ENCODE results near the gene KAZN.

KAZN gene

GRCh38 chr1:15117671-15118325, 519.3 kb downstream of the KAZN start:
- H3K27me3 ChIP-seq (ENCODE audit: control insufficient read depth, insufficient read depth, low read length), result no peaks in the 10 kb centered on the region
- peaks cover 2% of the 10 kb centered on the region for H3K4me1 ChIP-seq (ENCODE audit: control insufficient read depth, insufficient read depth, low read length)
- H3K4me3 ChIP-seq (ENCODE audit: low read depth, low read length), result no peak overlapping the region
- H3K36me3 ChIP-seq (ENCODE audit: control insufficient read depth, insufficient read depth, low read length), result no peaks in the 10 kb centered on the region
- no peaks in the 10 kb centered on the region for H3K9me3 ChIP-seq (ENCODE audit: control insufficient read depth, insufficient read depth, low read length)
- H3K9ac ChIP-seq (ENCODE audit: low read depth, low read length), result no peak overlapping the region

- Histone ChIP-seq H3K9ac (ENCODE audit: low read depth, low read length) (no peak overlapping the region), H3K36me3 (ENCODE audit: control insufficient read depth, insufficient read depth, low read length) (no peaks in the 10 kb centered on the region), H3K27me3 (ENCODE audit: control insufficient read depth, insufficient read depth, low read length) (no peaks in the 10 kb centered on the region), H3K4me3 (ENCODE audit: low read depth, low read length) (no peak overlapping the region), H3K9me3 (ENCODE audit: control insufficient read depth, insufficient read depth, low read length) (no peaks in the 10 kb centered on the region), H3K4me1 (ENCODE audit: control insufficient read depth, insufficient read depth, low read length) (peaks cover 2% of the 10 kb centered on the region)
Observed at GRCh38 chr1:15118579-15118978, 520.1 kb downstream of the KAZN start.

GRCh38 chr1:15120251-15120945, 521.9 kb downstream of the KAZN start:
- Histone ChIP-seq H3K27me3 (ENCODE audit: control insufficient read depth, insufficient read depth, low read length) (no peaks in the 10 kb centered on the region), H3K4me1 (ENCODE audit: control insufficient read depth, insufficient read depth, low read length) (peaks cover 2% of the 10 kb centered on the region), H3K4me3 (ENCODE audit: low read depth, low read length) (no peak overlapping the region), H3K9ac (ENCODE audit: low read depth, low read length) (no peak overlapping the region), H3K9me3 (ENCODE audit: control insufficient read depth, insufficient read depth, low read length) (no peaks in the 10 kb centered on the region), H3K36me3 (ENCODE audit: control insufficient read depth, insufficient read depth, low read length) (no peaks in the 10 kb centered on the region)

- Histone ChIP-seq H3K4me3 (ENCODE audit: low read depth, low read length) (no peak overlapping the region), H3K9me3 (ENCODE audit: control insufficient read depth, insufficient read depth, low read length) (no peaks in the 10 kb centered on the region), H3K9ac (ENCODE audit: low read depth, low read length) (no peak overlapping the region), H3K36me3 (ENCODE audit: control insufficient read depth, insufficient read depth, low read length) (no peaks in the 10 kb centered on the region), H3K4me1 (ENCODE audit: control insufficient read depth, insufficient read depth, low read length) (peaks cover 2% of the 10 kb centered on the region), H3K27me3 (ENCODE audit: control insufficient read depth, insufficient read depth, low read length) (no peaks in the 10 kb centered on the region)
Observed at GRCh38 chr1:15122331-15122730, 523.8 kb downstream of the KAZN start.

- Histone ChIP-seq H3K36me3 (ENCODE audit: control insufficient read depth, insufficient read depth, low read length) (no peaks in the 10 kb centered on the region), H3K4me1 (ENCODE audit: control insufficient read depth, insufficient read depth, low read length) (peaks cover 2% of the 10 kb centered on the region), H3K4me3 (ENCODE audit: low read depth, low read length) (no peak overlapping the region), H3K9ac (ENCODE audit: low read depth, low read length) (no peak overlapping the region), H3K9me3 (ENCODE audit: control insufficient read depth, insufficient read depth, low read length) (no peaks in the 10 kb centered on the region), H3K27me3 (ENCODE audit: control insufficient read depth, insufficient read depth, low read length) (no peaks in the 10 kb centered on the region)
Observed at GRCh38 chr1:15123270-15123669, 524.8 kb downstream of the KAZN start.

- Histone ChIP-seq H3K27me3 (ENCODE audit: control insufficient read depth, insufficient read depth, low read length) (no peaks in the 10 kb centered on the region), H3K4me3 (ENCODE audit: low read depth, low read length) (no peak overlapping the region), H3K9ac (ENCODE audit: low read depth, low read length) (no peak overlapping the region), H3K36me3 (ENCODE audit: control insufficient read depth, insufficient read depth, low read length) (no peaks in the 10 kb centered on the region), H3K4me1 (ENCODE audit: control insufficient read depth, insufficient read depth, low read length) (peaks cover 2% of the 10 kb centered on the region), H3K9me3 (ENCODE audit: control insufficient read depth, insufficient read depth, low read length) (no peaks in the 10 kb centered on the region)
Observed at GRCh38 chr1:15123925-15124324, 525.4 kb downstream of the KAZN start.

GRCh38 chr1:15124362-15125100, 526.0 kb downstream of the KAZN start:
- no peaks in the 10 kb centered on the region for H3K36me3 ChIP-seq (ENCODE audit: control insufficient read depth, insufficient read depth, low read length)
- no peak overlapping the region for H3K9ac ChIP-seq (ENCODE audit: low read depth, low read length)
- no peak overlapping the region for H3K4me3 ChIP-seq (ENCODE audit: low read depth, low read length)
- no peaks in the 10 kb centered on the region for H3K27me3 ChIP-seq (ENCODE audit: control insufficient read depth, insufficient read depth, low read length)
- no peaks in the 10 kb centered on the region for H3K9me3 ChIP-seq (ENCODE audit: control insufficient read depth, insufficient read depth, low read length)
- H3K4me1 ChIP-seq (ENCODE audit: control insufficient read depth, insufficient read depth, low read length), result peaks cover 2% of the 10 kb centered on the region

GRCh38 chr1:15125101-15125745, 526.7 kb downstream of the KAZN start:
- Histone ChIP-seq H3K4me3 (ENCODE audit: low read depth, low read length) (no peak overlapping the region), H3K36me3 (ENCODE audit: control insufficient read depth, insufficient read depth, low read length) (peaks cover 3% of the 10 kb centered on the region), H3K9me3 (ENCODE audit: control insufficient read depth, insufficient read depth, low read length) (no peaks in the 10 kb centered on the region), H3K4me1 (ENCODE audit: control insufficient read depth, insufficient read depth, low read length) (peaks cover 2% of the 10 kb centered on the region), H3K9ac (ENCODE audit: low read depth, low read length) (no peak overlapping the region), H3K27me3 (ENCODE audit: control insufficient read depth, insufficient read depth, low read length) (no peaks in the 10 kb centered on the region)

GRCh38 chr1:15128077-15128476, 529.6 kb downstream of the KAZN start:
- Histone ChIP-seq H3K27me3 (ENCODE audit: control insufficient read depth, insufficient read depth, low read length) (no peaks in the 10 kb centered on the region), H3K9ac (ENCODE audit: low read depth, low read length) (no peak overlapping the region), H3K4me1 (ENCODE audit: control insufficient read depth, insufficient read depth, low read length) (no peaks in the 10 kb centered on the region), H3K4me3 (ENCODE audit: low read depth, low read length) (no peak overlapping the region), H3K36me3 (ENCODE audit: control insufficient read depth, insufficient read depth, low read length) (peaks cover 3% of the 10 kb centered on the region), H3K9me3 (ENCODE audit: control insufficient read depth, insufficient read depth, low read length) (no peaks in the 10 kb centered on the region)

- Histone ChIP-seq H3K27me3 (ENCODE audit: control insufficient read depth, insufficient read depth, low read length) (no peaks in the 10 kb centered on the region), H3K9ac (ENCODE audit: low read depth, low read length) (no peak overlapping the region), H3K36me3 (ENCODE audit: control insufficient read depth, insufficient read depth, low read length) (peaks cover 3% of the 10 kb centered on the region), H3K9me3 (ENCODE audit: control insufficient read depth, insufficient read depth, low read length) (no peaks in the 10 kb centered on the region), H3K4me3 (ENCODE audit: low read depth, low read length) (no peak overlapping the region), H3K4me1 (ENCODE audit: control insufficient read depth, insufficient read depth, low read length) (no peaks in the 10 kb centered on the region)
Observed at GRCh38 chr1:15128520-15129313, 530.2 kb downstream of the KAZN start.

GRCh38 chr1:15129944-15130343, 531.5 kb downstream of the KAZN start:
- peaks cover 2% of the 10 kb centered on the region for H3K27me3 ChIP-seq (ENCODE audit: control insufficient read depth, insufficient read depth, low read length)
- H3K9ac ChIP-seq (ENCODE audit: low read depth, low read length), result no peak overlapping the region
- H3K9me3 ChIP-seq (ENCODE audit: control insufficient read depth, insufficient read depth, low read length), result no peaks in the 10 kb centered on the region
- no peaks in the 10 kb centered on the region for H3K4me1 ChIP-seq (ENCODE audit: control insufficient read depth, insufficient read depth, low read length)
- peaks cover 3% of the 10 kb centered on the region for H3K36me3 ChIP-seq (ENCODE audit: control insufficient read depth, insufficient read depth, low read length)
- H3K4me3 ChIP-seq (ENCODE audit: low read depth, low read length), result no peak overlapping the region
